ENCODE data around the gene PDIA6.
"Not testable (repeated sequence)": the region's sequence is repeated elsewhere in the genome, so short reads cannot be mapped to it uniquely, and the experiment has no call there.

Gene PDIA6

DNA sequence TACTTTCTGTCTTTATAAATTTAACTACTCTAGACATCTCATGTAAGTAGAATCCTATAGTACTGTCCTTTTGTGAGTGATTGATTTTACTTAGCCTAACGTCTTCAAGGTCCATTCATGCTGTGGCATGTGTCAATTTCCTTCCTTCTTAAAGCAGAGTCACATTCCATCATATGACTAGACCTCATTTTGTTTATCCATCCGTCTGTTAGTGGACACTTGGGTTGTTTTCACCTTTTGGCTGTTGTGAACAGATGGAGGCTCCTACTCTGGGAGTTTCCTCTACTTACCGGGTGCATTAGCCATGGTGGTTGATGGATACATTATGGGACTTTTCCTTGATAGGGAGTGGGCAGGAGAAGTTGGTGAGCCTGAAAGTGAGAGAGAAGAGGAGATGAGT lies 6.4 kb upstream of the PDIA6 start:
- peaks cover 7% of the 10 kb centered on the region for H3K4me1 ChIP-seq (ENCODE audit: insufficient read depth, low read length)
- 79% methylated on average over 3 of the region's 3 CpGs for WGBS
- H3K27ac ChIP-seq (ENCODE audit: low read depth, low read length), result no peak overlapping the region
- no peak overlapping the region for H3K4me3 ChIP-seq (ENCODE audit: low read length)
- no peak overlapping the region for H3K9ac ChIP-seq (ENCODE audit: low read depth, low read length)
- no peaks in the 10 kb centered on the region for H3K27me3 ChIP-seq (ENCODE audit: insufficient read depth, low read length)
- H3K36me3 ChIP-seq (ENCODE audit: insufficient read depth, low read length), result no peaks in the 10 kb centered on the region
- H3K9me3 ChIP-seq (ENCODE audit: insufficient read depth, low read depth, low read length), result no peaks in the 10 kb centered on the region

DNA sequence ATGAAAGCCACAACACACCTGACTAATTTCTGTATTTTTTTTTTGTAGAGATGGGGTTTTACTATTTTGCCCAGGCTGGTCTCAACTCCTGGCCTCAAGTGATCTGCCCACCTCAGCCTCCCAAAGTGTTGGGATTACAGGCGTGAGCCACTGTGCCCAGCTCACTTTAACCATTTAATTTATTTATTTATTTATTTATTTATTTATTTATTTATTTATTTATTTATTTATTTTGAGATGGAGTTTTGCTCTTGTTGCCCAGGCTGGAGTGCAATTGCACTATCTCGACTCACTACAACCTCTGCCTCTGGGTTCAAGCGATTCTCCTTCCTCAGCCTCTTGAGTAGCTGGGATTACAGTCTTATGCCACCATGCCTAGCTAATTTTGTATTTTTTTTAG lies 5.7 kb upstream of the PDIA6 start:
- 96% methylated on average over 2 of the region's 3 CpGs for WGBS
- H3K27me3 ChIP-seq (ENCODE audit: insufficient read depth, low read length), result not testable (repeated sequence)

DNA sequence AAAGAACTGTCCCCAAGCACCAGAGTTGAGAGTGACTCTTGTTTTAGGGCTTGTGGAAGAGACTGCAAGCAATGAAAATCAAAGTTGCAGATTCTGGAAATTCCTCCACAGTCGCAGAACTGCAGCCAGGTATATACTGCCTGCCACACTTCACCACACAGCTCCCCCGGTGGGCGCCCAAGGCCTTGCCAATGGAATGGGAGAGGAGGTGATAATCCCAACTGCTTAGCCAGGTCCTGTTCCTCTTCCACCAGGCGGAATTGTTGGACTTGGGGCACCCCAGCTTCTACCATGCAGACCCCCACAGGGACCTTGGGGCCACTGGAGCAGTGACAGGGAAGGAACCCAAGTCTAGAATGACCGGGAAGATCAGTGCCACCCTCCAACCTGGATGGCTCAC lies 4.8 kb upstream of the PDIA6 start:
- Histone ChIP-seq H3K4me3 (ENCODE audit: low read length) (no peak overlapping the region), H3K27ac (ENCODE audit: low read depth, low read length) (no peak overlapping the region), H3K36me3 (ENCODE audit: insufficient read depth, low read length) (no peaks in the 10 kb centered on the region), H3K9me3 (ENCODE audit: insufficient read depth, low read depth, low read length) (no peaks in the 10 kb centered on the region), H3K9ac (ENCODE audit: low read depth, low read length) (no peak overlapping the region), H3K4me1 (ENCODE audit: insufficient read depth, low read length) (peaks cover 9% of the 10 kb centered on the region), H3K27me3 (ENCODE audit: insufficient read depth, low read length) (no peaks in the 10 kb centered on the region)
- WGBS, result 43% methylated on average over 5 of the region's 5 CpGs

More for the DNA sequence above, 5.7 kb upstream of the PDIA6 start:
- not testable (repeated sequence) for H3K4me3 ChIP-seq (ENCODE audit: low read length); H3K36me3 ChIP-seq (ENCODE audit: insufficient read depth, low read length); H3K9ac ChIP-seq (ENCODE audit: low read depth, low read length); H3K27ac ChIP-seq (ENCODE audit: low read depth, low read length); H3K4me1 ChIP-seq (ENCODE audit: insufficient read depth, low read length); H3K9me3 ChIP-seq (ENCODE audit: insufficient read depth, low read depth, low read length)

DNA sequence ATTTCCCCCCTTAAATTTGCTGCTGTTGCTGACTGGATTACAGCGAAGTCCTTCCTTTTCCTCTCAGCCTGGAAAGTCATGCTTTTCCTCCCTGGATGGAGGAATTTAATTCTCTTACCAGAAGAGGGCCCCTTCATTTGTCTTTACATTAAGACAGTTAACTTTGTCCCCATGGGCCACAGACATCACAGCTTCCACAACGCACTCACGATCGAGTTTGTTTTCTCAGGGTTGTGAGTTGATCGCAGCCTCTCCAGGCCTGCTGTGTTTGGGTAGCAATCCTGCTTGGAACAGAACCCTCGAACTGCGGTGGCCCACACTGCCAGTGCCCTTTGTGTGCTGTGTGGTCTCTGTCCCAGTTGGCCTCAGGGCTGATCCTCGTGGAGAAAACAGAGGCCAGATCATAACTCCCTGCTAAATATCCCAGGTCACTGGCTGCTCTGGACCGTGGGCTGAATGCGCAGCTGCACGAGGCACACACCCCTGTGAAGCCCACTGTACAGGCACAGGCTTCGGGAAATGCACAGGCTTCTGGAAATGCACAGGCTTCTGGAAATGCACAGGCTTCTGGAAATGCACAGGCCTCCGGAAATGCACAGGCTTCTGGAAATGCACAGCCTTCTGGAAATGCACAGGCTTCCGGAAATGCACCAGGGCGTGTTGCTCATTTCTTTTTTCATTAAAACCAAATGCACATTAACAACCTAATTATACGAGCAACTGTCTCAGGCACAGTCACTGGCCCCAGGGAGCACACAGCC lies 2.2 kb upstream of the PDIA6 start:
- Histone ChIP-seq H3K36me3 (ENCODE audit: insufficient read depth, low read length) (peaks cover 7% of the 10 kb centered on the region; the same call in 1 of the 2 replicates), H3K4me1 (ENCODE audit: insufficient read depth, low read length) (peaks cover 23% of the 10 kb centered on the region), H3K9ac (ENCODE audit: low read depth, low read length) (0 out of 2 replicates have a peak overlapping the region, but pooled peaks have one; percentile 19), H3K9me3 (ENCODE audit: insufficient read depth, low read depth, low read length) (no peaks in the 10 kb centered on the region), H3K4me3 (ENCODE audit: low read length) (no peak overlapping the region), H3K27me3 (ENCODE audit: insufficient read depth, low read length) (no peaks in the 10 kb centered on the region), H3K27ac (ENCODE audit: low read depth, low read length) (peak overlapping the region; percentile 9; the same call in 1 of the 2 replicates)
- WGBS, result 78% methylated on average over 16 of the region's 16 CpGs

DNA sequence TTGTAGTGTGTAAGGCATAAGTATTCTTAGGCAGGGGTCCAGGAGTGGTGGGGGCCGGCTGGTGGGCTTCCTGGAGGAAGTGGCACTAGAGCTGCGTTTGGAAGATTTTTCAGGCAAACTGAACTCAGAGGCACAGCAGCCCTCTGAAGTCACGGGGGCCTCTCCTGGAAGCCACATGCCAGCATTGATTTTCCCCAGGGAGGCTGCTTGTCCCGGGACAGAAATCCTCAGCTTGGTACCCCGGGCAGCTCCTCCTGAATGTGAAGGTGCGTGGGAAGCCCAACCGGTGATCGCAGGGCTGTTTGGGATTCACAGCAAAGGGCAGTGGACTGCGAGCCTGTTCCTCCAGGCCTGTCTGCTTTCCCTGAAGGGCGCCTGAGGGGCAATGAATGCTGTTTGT lies 1.6 kb upstream of the PDIA6 start:
- no peak overlapping the region for H3K4me3 ChIP-seq (ENCODE audit: low read length)
- H3K27ac ChIP-seq (ENCODE audit: low read depth, low read length), result peak overlapping the region; percentile 12; the same call in 1 of the 2 replicates
- no peaks in the 10 kb centered on the region for H3K27me3 ChIP-seq (ENCODE audit: insufficient read depth, low read length)
- peaks cover 23% of the 10 kb centered on the region for H3K4me1 ChIP-seq (ENCODE audit: insufficient read depth, low read length)
- 0 out of 2 replicates have a peak overlapping the region, but pooled peaks have one; percentile 19 for H3K9ac ChIP-seq (ENCODE audit: low read depth, low read length)
- no peaks in the 10 kb centered on the region for H3K9me3 ChIP-seq (ENCODE audit: insufficient read depth, low read depth, low read length)
- peaks cover 9% of the 10 kb centered on the region; the same call in 1 of the 2 replicates for H3K36me3 ChIP-seq (ENCODE audit: insufficient read depth, low read length)
- 44% methylated on average over 10 of the region's 10 CpGs for WGBS

DNA sequence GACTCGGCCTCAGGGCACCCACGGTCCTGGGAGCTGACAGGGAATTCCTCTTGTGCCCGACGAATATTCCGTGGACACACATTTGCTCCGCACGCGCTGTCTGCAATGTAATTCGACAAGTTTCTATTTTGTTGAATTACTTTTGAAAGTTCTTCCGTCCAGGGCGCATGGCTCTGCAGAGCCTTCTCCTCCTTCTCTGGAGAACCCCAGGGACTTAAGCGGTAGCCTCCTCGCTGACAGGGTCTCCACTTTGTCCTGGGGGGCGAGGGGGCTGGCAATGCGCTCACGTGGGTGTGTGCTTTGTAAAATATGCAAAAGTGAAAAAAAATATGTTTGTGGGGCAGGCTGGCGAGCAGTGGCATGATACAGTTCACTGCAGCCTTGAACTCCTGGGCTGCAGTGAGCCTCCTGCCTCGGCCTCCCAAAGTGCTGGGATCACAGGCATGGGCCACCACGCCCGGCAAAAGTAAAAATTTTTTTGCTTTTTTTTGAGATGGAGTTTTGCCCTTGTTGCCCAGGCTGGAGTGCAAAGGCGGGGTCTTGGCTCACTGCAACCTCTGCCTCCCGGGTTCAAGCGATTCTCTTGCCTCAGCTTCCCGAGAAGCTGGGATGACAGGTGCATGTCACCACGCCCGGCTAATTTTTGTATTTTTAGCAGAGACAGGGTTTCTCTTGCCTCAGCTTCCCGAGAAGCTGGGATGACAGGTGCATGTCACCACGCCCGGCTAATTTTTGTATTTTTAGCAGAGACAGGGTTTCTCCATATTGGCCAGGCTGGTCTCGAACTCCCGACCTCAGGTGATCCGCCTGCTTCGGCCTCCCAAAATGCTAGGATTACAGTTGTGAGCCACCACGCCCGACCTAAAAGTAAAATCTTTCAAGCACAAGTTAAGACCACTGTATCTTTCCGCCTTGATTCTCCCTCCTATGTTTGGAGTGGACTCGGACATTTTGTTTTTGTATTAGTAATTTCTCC lies 866 bp upstream of the PDIA6 start:
- H3K9me3 ChIP-seq (ENCODE audit: insufficient read depth, low read depth, low read length); H3K27me3 ChIP-seq (ENCODE audit: insufficient read depth, low read length): not testable (repeated sequence)
- Histone ChIP-seq H3K27ac (ENCODE audit: low read depth, low read length) (peak overlapping the region; percentile 29; the same call in 1 of the 2 replicates), H3K4me3 (ENCODE audit: low read length) (peak overlapping the region; percentile 72), H3K9ac (ENCODE audit: low read depth, low read length) (peak overlapping the region; percentile 54; the same call in 1 of the 2 replicates), H3K36me3 (ENCODE audit: insufficient read depth, low read length) (peaks cover 13% of the 10 kb centered on the region), H3K4me1 (ENCODE audit: insufficient read depth, low read length) (peaks cover 23% of the 10 kb centered on the region)
- 67% methylated on average over 37 of the region's 37 CpGs for WGBS

DNA sequence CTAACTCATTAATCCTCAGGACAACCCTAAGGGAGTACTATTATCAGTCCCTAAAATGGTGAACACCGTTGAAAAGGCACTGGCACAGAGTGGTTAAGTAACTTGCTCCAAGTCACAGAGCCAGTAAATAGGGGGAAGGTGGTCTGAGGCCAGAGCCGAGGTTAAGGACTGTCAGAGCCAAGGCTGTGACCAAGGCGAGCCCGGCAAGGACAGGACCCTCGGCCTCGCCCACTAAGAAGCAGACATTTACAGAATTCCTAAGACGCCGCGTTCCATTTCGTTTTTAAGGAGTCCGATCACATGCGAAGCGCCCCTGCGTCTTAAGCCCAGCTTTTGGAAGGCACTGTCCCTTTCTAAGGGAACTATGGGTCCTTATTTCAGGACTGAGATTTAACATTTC lies 1.1 kb downstream of the PDIA6 start:
- H3K9ac ChIP-seq (ENCODE audit: low read depth, low read length), result peak overlapping the region; percentile 95
- no peaks in the 10 kb centered on the region for H3K9me3 ChIP-seq (ENCODE audit: insufficient read depth, low read depth, low read length)
- 7% methylated on average over 14 of the region's 14 CpGs for WGBS
- no peaks in the 10 kb centered on the region for H3K27me3 ChIP-seq (ENCODE audit: insufficient read depth, low read length)
- H3K36me3 ChIP-seq (ENCODE audit: insufficient read depth, low read length), result peaks cover 19% of the 10 kb centered on the region
- no peak overlapping the region; the same call in 1 of the 2 replicates for H3K27ac ChIP-seq (ENCODE audit: low read depth, low read length)
- H3K4me3 ChIP-seq (ENCODE audit: low read length), result peak overlapping the region; percentile 72
- peaks cover 23% of the 10 kb centered on the region for H3K4me1 ChIP-seq (ENCODE audit: insufficient read depth, low read length)

DNA sequence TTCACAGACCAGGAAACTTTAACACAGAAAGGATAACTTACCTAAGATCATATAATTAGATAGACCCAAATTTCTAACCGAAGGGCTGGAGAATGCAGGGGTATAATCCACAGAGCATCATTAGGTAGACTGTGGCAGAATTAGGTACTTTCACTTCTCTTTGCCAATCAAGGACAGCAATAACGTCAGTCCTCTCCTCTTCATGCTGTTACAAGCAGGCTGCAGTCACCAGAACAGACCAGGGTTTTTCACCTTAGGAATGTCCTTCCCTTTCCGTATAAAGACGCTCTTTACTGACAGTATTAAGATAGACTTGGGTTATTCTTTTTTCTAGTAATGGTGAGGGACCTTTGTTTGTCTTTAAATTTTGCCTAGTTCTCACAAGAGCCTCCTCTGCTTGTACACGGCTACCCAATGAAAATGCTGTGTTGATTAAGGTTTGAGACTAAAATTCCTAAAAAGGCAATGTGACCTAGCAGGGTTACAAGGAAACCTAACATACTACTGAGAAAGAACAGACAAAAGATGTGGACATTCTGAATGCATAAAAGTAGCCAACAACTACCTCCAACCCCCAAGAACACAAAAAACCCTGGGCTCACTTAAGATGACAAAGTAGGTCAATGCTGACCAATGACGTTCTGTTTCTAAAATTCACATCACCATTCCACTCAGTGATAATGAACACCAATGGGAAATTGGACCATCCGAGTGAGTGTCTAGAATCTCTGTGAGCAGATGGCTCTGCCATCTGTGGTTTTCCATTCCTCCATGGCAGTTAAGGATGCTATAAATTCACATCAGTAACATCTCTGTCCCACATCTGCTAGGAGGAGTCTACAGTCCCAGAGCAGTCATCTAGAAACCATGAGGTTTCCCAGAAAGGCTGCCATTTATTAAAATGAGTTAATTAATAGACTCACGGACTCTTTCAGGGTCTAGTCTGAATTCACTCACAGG lies 2.1 kb downstream of the PDIA6 start:
- H3K36me3 ChIP-seq (ENCODE audit: insufficient read depth, low read length), result peaks cover 19% of the 10 kb centered on the region
- H3K4me3 ChIP-seq (ENCODE audit: low read length), result peak overlapping the region; percentile 72; the same call in 1 of the 2 replicates
- no peak overlapping the region for H3K27ac ChIP-seq (ENCODE audit: low read depth, low read length)
- H3K9ac ChIP-seq (ENCODE audit: low read depth, low read length), result peak overlapping the region; percentile 95; the same call in 1 of the 2 replicates
- no peaks in the 10 kb centered on the region for H3K9me3 ChIP-seq (ENCODE audit: insufficient read depth, low read depth, low read length)
- no peaks in the 10 kb centered on the region for H3K27me3 ChIP-seq (ENCODE audit: insufficient read depth, low read length)
- 79% methylated on average over 8 of the region's 8 CpGs for WGBS
- H3K4me1 ChIP-seq (ENCODE audit: insufficient read depth, low read length), result peaks cover 23% of the 10 kb centered on the region

DNA sequence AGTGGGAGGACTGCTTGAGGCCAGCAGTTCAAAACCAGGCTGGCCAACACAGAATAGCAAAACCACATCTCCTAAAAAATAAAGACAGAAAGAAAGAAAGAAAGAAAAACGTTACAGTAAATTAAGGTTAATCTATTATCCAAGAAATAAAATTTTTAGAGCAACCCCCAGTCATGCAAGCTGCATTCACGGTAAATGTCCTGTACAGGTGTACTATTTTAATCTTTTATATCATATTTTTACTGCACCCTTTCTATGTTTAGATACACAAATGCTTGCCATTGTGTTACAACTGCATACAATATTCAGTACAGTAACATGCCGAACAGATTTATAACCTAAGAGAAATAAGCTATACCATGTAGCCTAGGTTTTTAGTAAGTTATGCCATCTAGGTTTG lies 6.0 kb downstream of the PDIA6 start:
- H3K36me3 ChIP-seq (ENCODE audit: insufficient read depth, low read length), result peaks cover 34% of the 10 kb centered on the region
- H3K4me1 ChIP-seq (ENCODE audit: insufficient read depth, low read length), result peaks cover 18% of the 10 kb centered on the region
- H3K27ac ChIP-seq (ENCODE audit: low read depth, low read length), result no peak overlapping the region

DNA sequence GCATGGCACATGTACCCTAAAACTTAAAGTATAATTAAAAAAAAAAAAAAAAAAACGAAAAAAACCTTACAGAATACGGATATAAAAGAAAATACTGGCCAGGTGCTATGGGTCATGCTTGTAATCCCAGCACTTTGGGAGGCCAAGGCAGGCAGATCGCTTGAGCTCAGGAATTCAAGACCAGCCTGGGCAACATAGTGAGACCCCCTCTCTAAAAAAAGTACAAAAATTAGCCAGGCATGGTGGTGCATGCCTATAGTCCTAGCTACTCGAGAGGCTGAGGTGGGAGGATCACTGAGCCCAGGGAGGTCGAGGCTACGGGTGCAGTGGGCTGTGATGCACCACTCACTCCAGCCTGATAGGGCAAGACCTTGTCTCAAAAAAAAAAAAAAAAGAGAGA lies 6.6 kb downstream of the PDIA6 start:
- WGBS, result 82% methylated on average over 6 of the region's 6 CpGs
- H3K27me3 ChIP-seq (ENCODE audit: insufficient read depth, low read length); H3K27ac ChIP-seq (ENCODE audit: low read depth, low read length); H3K4me3 ChIP-seq (ENCODE audit: low read length); H3K9ac ChIP-seq (ENCODE audit: low read depth, low read length); H3K9me3 ChIP-seq (ENCODE audit: insufficient read depth, low read depth, low read length): not testable (repeated sequence)
- peaks cover 14% of the 10 kb centered on the region for H3K4me1 ChIP-seq (ENCODE audit: insufficient read depth, low read length)
- peaks cover 39% of the 10 kb centered on the region for H3K36me3 ChIP-seq (ENCODE audit: insufficient read depth, low read length)

More for the DNA sequence above, 6.0 kb downstream of the PDIA6 start:
- 98% methylated on average over 3 of the region's 3 CpGs for WGBS
- Histone ChIP-seq H3K27me3 (ENCODE audit: insufficient read depth, low read length) (no peaks in the 10 kb centered on the region), H3K9ac (ENCODE audit: low read depth, low read length) (no peak overlapping the region), H3K9me3 (ENCODE audit: insufficient read depth, low read depth, low read length) (no peaks in the 10 kb centered on the region), H3K4me3 (ENCODE audit: low read length) (no peak overlapping the region)

Data from HUES64 (cell line).